Lung (tissue), 12 donors: Measurements from ENCODE around the gene RABGAP1. TPM values are rescaled to one million over a fixed set of nuclear protein-coding genes. Genes with fewer than 3 reads are reported as not detected.

Experiments used
- ATAC-seq: fragments of 200-7000 bp; cut with Tn5 transposase; one replicate; pipeline ENCODE4 v1.9.1; 2020; ENCODE audit warnings: moderate number of reproducible peaks; ENCODE audit not compliant: insufficient read depth, low FRiP score
- DNase-seq, 3 donors: peaks; one replicate each; pipeline ENCODE4 v3.0.0-alpha.2; 2013 to 2017
- H3K27ac ChIP-seq, 2 donors: one replicate each; pipeline ENCODE4 v1.5.1; 2013; ENCODE audit warnings: mild to moderate bottlenecking in 2 of 2, moderate library complexity in 2 of 2, control low read depth in 1 of 2, inconsistent platforms in 1 of 2, low read depth in 1 of 2, low read length in 1 of 2
- H3K27me3 ChIP-seq, 3 donors: one replicate each; pipeline ENCODE4 v1.5.1; 2013; ENCODE audit warnings: low read length in 2 of 3; ENCODE audit not compliant: control insufficient read depth in 3 of 3, insufficient read depth in 3 of 3
- H3K36me3 ChIP-seq, 4 donors: one replicate each; pipeline ENCODE4 v1.5.1; 2013; ENCODE audit warnings: low read length in 4 of 4, mild to moderate bottlenecking in 1 of 4, moderate library complexity in 1 of 4; ENCODE audit not compliant: control insufficient read depth in 4 of 4, insufficient read depth in 4 of 4
- H3K4me1 ChIP-seq, 5 donors: one replicate each; pipeline ENCODE4 v1.5.1; 2013; ENCODE audit warnings: low read length in 5 of 5, mild to moderate bottlenecking in 2 of 5, moderate library complexity in 1 of 5; ENCODE audit not compliant: control insufficient read depth in 5 of 5, insufficient read depth in 5 of 5
- H3K4me3 ChIP-seq: one replicate; pipeline ENCODE4 v1.5.1; 2013; ENCODE audit warnings: mild to moderate bottlenecking, control low read depth, moderate library complexity
- H3K9ac ChIP-seq, 2 donors: one replicate each; pipeline ENCODE4 v1.5.1; 2013; ENCODE audit warnings: low read length in 2 of 2, control low read depth in 1 of 2; ENCODE audit not compliant: insufficient read depth in 1 of 2
- H3K9me3 ChIP-seq, 4 donors: one replicate each; pipeline ENCODE4 v1.5.1; 2013; ENCODE audit warnings: low read length in 3 of 4, mild to moderate bottlenecking in 1 of 4, moderate library complexity in 1 of 4; ENCODE audit not compliant: control insufficient read depth in 4 of 4, insufficient read depth in 3 of 4
- WGBS, 2 donors: extraction: QIAGEN DNeasy Blood & Tissue Kit; methylation state at CpG; one replicate each; pipeline ENCODE4 v1.1.7; 2013; 5-methylcytosine and 5-hydroxymethylcytosine counted together
- polyA plus RNA-seq, 2 donors: library from polyadenylated mRNA; stranded (reverse); fragments of 200-250 nt; gene quantifications; one replicate each; pipeline ENCODE4 v1.2.1, GENCODE V29; 2013
- total RNA-seq, 2 donors: library from RNA; depleted of rRNA in 1 of 2; stranded (reverse); fragments of >200 nt in 1 of 2; gene quantifications; one replicate each; pipeline ENCODE4 v1.2.1, GENCODE V29; 2014 to 2021
- TF ChIP-seq, protein P1 (sequence below): IDR thresholded peaks from 2 replicates; pipeline ENCODE4 v1.5.1; 2012; ENCODE audit warnings: mild to moderate bottlenecking; ENCODE audit errors: control extremely low read depth, extremely low read depth
- donor health status: control.
- donor health status: control.
- donor health status: Bipolar disorder and iron deficiency.
- donor health status: healthy.
- donor health status: DM: yes; HTN: yes; CAD: no.

RABGAP1 gene
- total and polyA plus RNA-seq, 4 donors = 9.6 to 103 (median 34.9) TPM

- ATAC-seq (no peak), DNase-seq (no peak)
- Histone ChIP-seq H3K27me3 (no peaks in the 10 kb centered on the region), H3K36me3 (peaks cover 7 to 22% (median 11%) of the 10 kb centered on the region in 4 donors), H3K9me3 (no peaks in the 10 kb centered on the region), H3K4me3 (no peak overlapping the region), H3K9ac (no peak overlapping the region), H3K27ac (no peak overlapping the region), H3K4me1 (no peaks in the 10 kb centered on the region)
- WGBS, 2 donors = 87 to 95% methylated on average over 1 of the region's 1 CpG
- TF ChIP-seq, protein P1, sequence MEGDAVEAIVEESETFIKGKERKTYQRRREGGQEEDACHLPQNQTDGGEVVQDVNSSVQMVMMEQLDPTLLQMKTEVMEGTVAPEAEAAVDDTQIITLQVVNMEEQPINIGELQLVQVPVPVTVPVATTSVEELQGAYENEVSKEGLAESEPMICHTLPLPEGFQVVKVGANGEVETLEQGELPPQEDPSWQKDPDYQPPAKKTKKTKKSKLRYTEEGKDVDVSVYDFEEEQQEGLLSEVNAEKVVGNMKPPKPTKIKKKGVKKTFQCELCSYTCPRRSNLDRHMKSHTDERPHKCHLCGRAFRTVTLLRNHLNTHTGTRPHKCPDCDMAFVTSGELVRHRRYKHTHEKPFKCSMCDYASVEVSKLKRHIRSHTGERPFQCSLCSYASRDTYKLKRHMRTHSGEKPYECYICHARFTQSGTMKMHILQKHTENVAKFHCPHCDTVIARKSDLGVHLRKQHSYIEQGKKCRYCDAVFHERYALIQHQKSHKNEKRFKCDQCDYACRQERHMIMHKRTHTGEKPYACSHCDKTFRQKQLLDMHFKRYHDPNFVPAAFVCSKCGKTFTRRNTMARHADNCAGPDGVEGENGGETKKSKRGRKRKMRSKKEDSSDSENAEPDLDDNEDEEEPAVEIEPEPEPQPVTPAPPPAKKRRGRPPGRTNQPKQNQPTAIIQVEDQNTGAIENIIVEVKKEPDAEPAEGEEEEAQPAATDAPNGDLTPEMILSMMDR = no peak
These were observed 55.8 kb downstream of the RABGAP1 start for GRCh38 chr9:122996586-122996985.

- 91 to 93% methylated on average over 5 of the region's 5 CpGs for WGBS, 2 donors
These were observed 57.6 kb downstream of the RABGAP1 start for GRCh38 chr9:122998448-122998847.

DNA sequence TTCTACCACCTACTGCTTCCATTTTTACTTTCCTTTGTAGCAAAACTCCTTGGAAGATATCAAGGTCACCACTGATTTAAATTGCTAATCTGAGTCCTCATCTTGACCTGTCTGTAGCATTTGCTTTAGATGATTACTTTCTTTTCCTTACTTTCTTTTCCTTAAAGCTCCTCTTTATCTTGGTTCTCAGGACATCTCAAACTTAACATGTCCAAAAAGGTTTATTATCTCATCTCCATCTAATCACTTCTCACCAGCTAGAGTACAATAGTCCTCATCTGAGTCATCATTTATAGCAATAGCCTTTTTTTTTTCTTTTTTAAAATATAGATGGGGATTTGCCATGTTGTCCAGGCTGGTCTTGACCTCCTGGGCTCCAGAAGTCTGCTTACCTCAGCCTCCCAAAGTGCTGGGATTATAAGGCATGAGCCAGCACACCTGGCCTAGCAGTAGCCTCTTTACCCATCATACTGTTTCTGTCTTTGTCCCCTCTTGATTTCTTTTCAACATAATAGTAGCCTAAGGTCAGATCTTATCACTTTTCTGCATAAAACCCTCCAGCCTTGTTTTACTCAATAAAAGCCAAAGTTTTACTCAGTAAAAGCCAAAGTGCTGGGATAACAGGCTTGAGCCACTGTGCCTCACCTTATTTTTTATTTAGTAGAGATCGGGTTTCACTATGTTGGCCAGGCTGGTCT lies 59.7 kb downstream of the RABGAP1 start:
- TF ChIP-seq, protein P1 = no peak
- Histone ChIP-seq H3K36me3 (peaks cover 7 to 28% (median 12%) of the 10 kb centered on the region in 4 donors), H3K27me3 (no peaks in the 10 kb centered on the region), H3K4me3 (no peak overlapping the region), H3K4me1 (peaks cover 0 to 3% (median 0%) of the 10 kb centered on the region in 5 donors), H3K27ac (no peak overlapping the region), H3K9me3 (no peaks in the 10 kb centered on the region), H3K9ac (no peak overlapping the region)
- DNase-seq = no peak
- 100% methylated on average over 1 of the region's 1 CpG for WGBS, 2 donors
- no peak for ATAC-seq

More at GRCh38 chr9:122998448-122998847, 57.6 kb downstream of the RABGAP1 start:
- no peaks in the 10 kb centered on the region for H3K27me3 ChIP-seq
- H3K4me1 ChIP-seq = peaks cover 0 to 3% (median 0%) of the 10 kb centered on the region in 5 donors
- ATAC-seq (no peak), DNase-seq (no peak)
- peaks cover 6 to 22% (median 14%) of the 10 kb centered on the region in 4 donors for H3K36me3 ChIP-seq
- no peaks in the 10 kb centered on the region for H3K9me3 ChIP-seq
- no peak overlapping the region for H3K27ac ChIP-seq
- no peak overlapping the region for H3K4me3 ChIP-seq
- H3K9ac ChIP-seq = no peak overlapping the region
- TF ChIP-seq, protein P1 = no peak
